PC-9 (cell line): ENCODE measurements around the gene CMTM8.

Source experiments
- CTCF ChIP-seq: fragments of 200-600 bp; sonication (generic); conservative IDR thresholded peaks from 2 replicates; pipeline ENCODE4 v1.6.1; 2017; ENCODE audit warnings: mixed run types, antibody characterized with exemption, mild to moderate bottlenecking, moderate library complexity
- EZH2 ChIP-seq: fragments of 200-600 bp; sonication (generic); IDR thresholded peaks from 2 replicates; pipeline ENCODE4 v1.8.0; 2017; ENCODE audit warnings: antibody characterized with exemption, low read depth

GRCh38 chr3:32222950-32223349 lies 15.5 kb upstream of the CMTM8 start:
- TF ChIP-seq EZH2 (no peak), CTCF (no peak)
